Mesothelial cell of epicardium (in vitro differentiated cells): Measurements from ENCODE around the gene HOXD4. TPM values are rescaled to one million over a fixed set of nuclear protein-coding genes. Genes with fewer than 3 reads are reported as not detected.
A peak's percentile ranks its signal among the peaks of the same experiment; 100 is the strongest.

Experiments used
- DNase-seq, 2 experiments: peaks; one replicate each; pipeline ENCODE4 v3.0.0; 2021; ENCODE audit warnings: low spot score in 2 of 2; ENCODE audit not compliant: unreplicated experiment in 2 of 2
- H3K27ac Mint-ChIP-seq: 2 replicates; pipeline ENCODE4 v1.8.0; 2021; ENCODE audit warnings: mixed read lengths
- H3K27me3 Mint-ChIP-seq: 2 replicates; pipeline ENCODE4 v1.8.0; 2021; ENCODE audit warnings: low read depth, mixed read lengths
- H3K36me3 Mint-ChIP-seq: 2 replicates; pipeline ENCODE4 v1.8.0; 2021; ENCODE audit warnings: mixed read lengths
- H3K4me1 Mint-ChIP-seq: 2 replicates; pipeline ENCODE4 v1.8.0; 2021; ENCODE audit warnings: mixed read lengths
- H3K4me3 Mint-ChIP-seq: 2 replicates; pipeline ENCODE4 v1.8.0; 2021; ENCODE audit warnings: mild to moderate bottlenecking, moderate library complexity, mixed read lengths
- H3K9me3 Mint-ChIP-seq: 2 replicates; pipeline ENCODE4 v1.8.0; 2021; ENCODE audit warnings: mixed read lengths
- CTCF ChIP-seq: fragments of 200-600 bp; sonication (generic); IDR thresholded peaks from one replicate; pipeline ENCODE4 v1.5.0; 2021; ENCODE audit warnings: antibody characterized with exemption; ENCODE audit not compliant: unreplicated experiment
- total RNA-seq: library from RNA; stranded (reverse); gene quantifications from 3 replicates; pipeline ENCODE4 v1.2.1, GENCODE V29; 2021

HOXD4 gene
- total RNA-seq, 1 donor from 2014 or later: 0.67 TPM

- Mint-ChIP-seq H3K36me3 (no peaks in the 10 kb centered on the region), H3K4me1 (peaks cover 29% of the 10 kb centered on the region), H3K9me3 (no peaks in the 10 kb centered on the region), H3K27me3 (peaks cover 97% of the 10 kb centered on the region), H3K27ac (no peak overlapping the region), H3K4me3 (no peak overlapping the region)
- no peak for DNase-seq
- TF ChIP-seq CTCF: no peak
Measured at GRCh38 chr2:176161825-176162626, 10.7 kb downstream of the HOXD4 start.

- H3K27ac Mint-ChIP-seq: no peak overlapping the region
- no peak for DNase-seq
- H3K4me3 Mint-ChIP-seq: no peak overlapping the region
Measured at GRCh38 chr2:176162911-176163671, 11.7 kb downstream of the HOXD4 start.

GRCh38 chr2:176163672-176164056, 12.3 kb downstream of the HOXD4 start:
- no peak overlapping the region for H3K4me3 Mint-ChIP-seq
- H3K4me1 Mint-ChIP-seq: peaks cover 19% of the 10 kb centered on the region

More at GRCh38 chr2:176162911-176163671, 11.7 kb downstream of the HOXD4 start:
- Mint-ChIP-seq H3K4me1 (peaks cover 22% of the 10 kb centered on the region), H3K27me3 (peaks cover 98% of the 10 kb centered on the region), H3K36me3 (no peaks in the 10 kb centered on the region), H3K9me3 (no peaks in the 10 kb centered on the region)
- no peak for TF ChIP-seq CTCF

GRCh38 chr2:176164201-176164600, 12.9 kb downstream of the HOXD4 start:
- no peak overlapping the region for H3K4me3 Mint-ChIP-seq
- H3K9me3 Mint-ChIP-seq: no peaks in the 10 kb centered on the region
- DNase-seq: no peak
- H3K36me3 Mint-ChIP-seq: no peaks in the 10 kb centered on the region
- H3K4me1 Mint-ChIP-seq: peaks cover 19% of the 10 kb centered on the region
- no peak for TF ChIP-seq CTCF
- H3K27ac Mint-ChIP-seq: no peak overlapping the region
- H3K27me3 Mint-ChIP-seq: peaks cover 97% of the 10 kb centered on the region

More at GRCh38 chr2:176163672-176164056, 12.3 kb downstream of the HOXD4 start:
- Mint-ChIP-seq H3K9me3 (no peaks in the 10 kb centered on the region), H3K27ac (no peak overlapping the region), H3K36me3 (no peaks in the 10 kb centered on the region), H3K27me3 (peaks cover 98% of the 10 kb centered on the region)
- no peak for TF ChIP-seq CTCF
- no peak for DNase-seq

GRCh38 chr2:176164611-176165369, 13.4 kb downstream of the HOXD4 start:
- Mint-ChIP-seq H3K4me1 (peaks cover 19% of the 10 kb centered on the region), H3K27me3 (peaks cover 97% of the 10 kb centered on the region), H3K9me3 (no peaks in the 10 kb centered on the region), H3K27ac (no peak overlapping the region), H3K4me3 (peak overlapping the region; percentile 33), H3K36me3 (no peaks in the 10 kb centered on the region)
- no peak for DNase-seq
- no peak for TF ChIP-seq CTCF
